ENCODE results near the gene SPRYD3. TPM values are rescaled to one million over a fixed set of nuclear protein-coding genes. Genes with fewer than 3 reads are reported as not detected.

The SPRYD3 gene
- total and polyA plus RNA-seq, 2 of the 4 experiments (the other 2 are of a cell fraction): 25.6 to 27.8 TPM

DNA sequence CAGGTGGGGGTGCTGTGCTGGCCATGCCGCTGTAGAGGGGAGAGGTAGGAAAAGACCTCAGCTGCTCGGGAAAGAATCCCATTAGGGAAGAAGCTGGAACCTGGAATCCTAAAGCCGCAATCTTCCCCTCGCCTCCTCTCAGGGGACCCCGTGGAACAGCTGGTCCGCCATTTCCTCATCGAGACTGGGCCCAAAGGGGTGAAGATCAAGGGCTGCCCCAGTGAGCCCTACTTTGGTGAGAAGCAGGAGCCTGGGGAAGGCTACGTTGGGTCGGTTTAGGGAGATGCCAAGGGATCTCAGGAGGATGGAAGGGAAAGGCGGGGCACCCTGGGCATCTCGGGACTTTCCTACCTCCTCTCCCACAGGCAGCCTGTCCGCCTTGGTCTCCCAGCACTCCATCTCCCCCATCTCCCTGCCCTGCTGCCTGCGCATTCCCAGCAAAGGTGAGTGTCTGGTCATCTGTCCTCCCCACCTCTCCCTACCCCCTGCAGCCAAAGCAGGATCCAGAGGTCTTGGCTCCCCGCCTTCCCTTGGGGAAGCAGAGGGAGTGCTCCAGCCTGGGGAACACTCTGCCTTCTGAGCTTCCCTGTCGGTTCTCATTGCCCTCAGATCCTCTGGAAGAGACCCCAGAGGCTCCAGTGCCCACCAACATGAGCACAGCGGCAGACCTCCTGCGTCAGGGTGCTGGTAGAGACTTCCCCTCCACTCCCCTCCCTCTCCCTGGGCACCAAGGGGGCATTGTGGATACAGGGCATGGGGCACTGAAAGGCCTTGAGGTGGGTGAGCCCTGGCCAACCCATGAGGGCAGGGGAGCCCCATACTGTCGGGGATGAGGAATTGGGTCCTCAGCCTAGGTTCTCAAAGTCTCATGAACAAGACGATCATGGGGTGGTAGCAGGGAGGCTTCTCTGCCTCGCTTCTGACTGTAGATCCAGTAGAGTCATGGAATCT is 16.9 kb downstream of the SPRYD3 start:
- dilution Hi-C loops (cut with HindIII; ENCODE audit: low sequenced_read_pairs, unreplicated experiment) (no loop called here), intact Hi-C loops (cut with micrococcal nuclease) (no loop called here), in situ Hi-C loops (cut with MboI; ENCODE audit: low sequenced_read_pairs) (no loop called here)
- Histone ChIP-seq H3K9me3 (ENCODE audit: control insufficient read depth, insufficient read depth, low read length) (no peaks in the 10 kb centered on the region), H3K4me3 (ENCODE audit: insufficient read depth, low read depth, low read length) (no peak overlapping the region), H2BK20ac (ENCODE audit: low read depth, low read length) (no peak overlapping the region), H3K4ac (ENCODE audit: low read depth, low read length) (no peak overlapping the region), H2BK15ac (ENCODE audit: low read depth, low read length) (no peak overlapping the region), H2AK9ac (replicated peaks; ENCODE audit: low read depth, low read length, poor library complexity) (no peak overlapping the region), H3K23ac (ENCODE audit: low read depth, low read length) (no peak overlapping the region), H4K5ac (ENCODE audit: low read depth, low read length) (no peak overlapping the region; the same call in 1 of the 2 replicates), H3K4me1 (ENCODE audit: control insufficient read depth, insufficient read depth, low read length) (peaks cover 24% of the 10 kb centered on the region), H2AFZ (replicated peaks; ENCODE audit: low read length, poor library complexity) (no peak overlapping the region), H3K79me1 (ENCODE audit: low read depth in 1 of 2, low read length in 2 of 2) (peaks cover 0 to 49% of the 10 kb centered on the region in 2 experiments; a peak in 2 of 4 replicates), H3K56ac (ENCODE audit: extremely low read depth, insufficient read depth, low read length) (no peak overlapping the region), H3K27me3 (ENCODE audit: control insufficient read depth, insufficient read depth, low read length) (no peaks in the 10 kb centered on the region), H3K9me1 (ENCODE audit: insufficient read depth, low read length) (peaks cover 5% of the 10 kb centered on the region; the same call in 1 of the 2 replicates), H3K14ac (replicated peaks; ENCODE audit: low read depth, low read length) (no peak overlapping the region), H3K36me3 (ENCODE audit: control insufficient read depth, insufficient read depth, low read length) (peaks cover 78% of the 10 kb centered on the region), H2AK5ac (ENCODE audit: low read depth, low read length) (no peak overlapping the region; the same call in 1 of the 2 replicates), H3K9ac (ENCODE audit: low read depth, low read length) (no peak overlapping the region), H3K18ac (ENCODE audit: low read depth, low read length) (no peak overlapping the region), H4K8ac (ENCODE audit: low read depth in 2 of 2, low read length in 2 of 2) (no peak overlapping the region), H2BK120ac (ENCODE audit: low read depth, low read length) (no peak overlapping the region), H2BK5ac (ENCODE audit: low read depth, low read length, poor library complexity, severe bottlenecking) (no peak overlapping the region), H3K27ac (ENCODE audit: insufficient read depth, low read length) (peak overlapping the region; percentile 4; the same call in 1 of the 2 replicates), H4K91ac (ENCODE audit: insufficient read depth, low read depth, low read length) (no peak overlapping the region), H3K4me2 (ENCODE audit: low read depth, low read length) (no peak overlapping the region), H4K20me1 (ENCODE audit: insufficient read depth, low read length) (peaks cover 9% of the 10 kb centered on the region)
- 100% methylated on average over 2 of the region's 20 CpGs; no CpG with 5 or more reads in 1 of the 2 experiments for WGBS, 2 experiments (ENCODE audit: extremely low coverage in 2 of 2, insufficient read length in 1 of 2)
- ATAC-seq (ENCODE audit: low read depth) (no peak), DNase-seq (no peak)
- CTCF ChIA-PET: interaction anchor here (1.3 to 1.4 kb wide), 2 partner anchors 15 to 39 kb away, joined by 3 read pairs; no protein-coding TSS in a partner anchor
- BruUV-seq (replicated peaks): no TSS peak
- POLR2A ChIA-PET (ENCODE audit: unreplicated experiment): interaction anchor here (1.1 to 1.4 kb wide), 2 partner anchors 9 to 11 kb away, joined by 3 read pairs; no protein-coding TSS in a partner anchor
- no peak for TF ChIP-seq NFE2L2 (IDR thresholded peaks at IDR 0.05; ENCODE audit: low read depth, low read length)
- no peak for TF ChIP-seq RFX5 (IDR thresholded peaks at IDR 0.05; ENCODE audit: low read depth, low read length)
- TF ChIP-seq, protein P1, sequence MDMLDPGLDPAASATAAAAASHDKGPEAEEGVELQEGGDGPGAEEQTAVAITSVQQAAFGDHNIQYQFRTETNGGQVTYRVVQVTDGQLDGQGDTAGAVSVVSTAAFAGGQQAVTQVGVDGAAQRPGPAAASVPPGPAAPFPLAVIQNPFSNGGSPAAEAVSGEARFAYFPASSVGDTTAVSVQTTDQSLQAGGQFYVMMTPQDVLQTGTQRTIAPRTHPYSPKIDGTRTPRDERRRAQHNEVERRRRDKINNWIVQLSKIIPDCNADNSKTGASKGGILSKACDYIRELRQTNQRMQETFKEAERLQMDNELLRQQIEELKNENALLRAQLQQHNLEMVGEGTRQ (IDR thresholded peaks at IDR 0.05; ENCODE audit: low read depth, low read length): no peak
- no peak for TF ChIP-seq FOS (IDR thresholded peaks at IDR 0.05; ENCODE audit: low read depth, low read length)
- TF ChIP-seq BHLHE40 (IDR thresholded peaks at IDR 0.05; ENCODE audit: low read depth, low read length): no peak
- no peak for TF ChIP-seq RCOR1 (IDR thresholded peaks at IDR 0.05; ENCODE audit: insufficient replicate concordance, low read length)
- TF ChIP-seq MAZ (IDR thresholded peaks at IDR 0.05; ENCODE audit: borderline replicate concordance, low read depth, low read length): no peak
- TF ChIP-seq, protein P2, sequence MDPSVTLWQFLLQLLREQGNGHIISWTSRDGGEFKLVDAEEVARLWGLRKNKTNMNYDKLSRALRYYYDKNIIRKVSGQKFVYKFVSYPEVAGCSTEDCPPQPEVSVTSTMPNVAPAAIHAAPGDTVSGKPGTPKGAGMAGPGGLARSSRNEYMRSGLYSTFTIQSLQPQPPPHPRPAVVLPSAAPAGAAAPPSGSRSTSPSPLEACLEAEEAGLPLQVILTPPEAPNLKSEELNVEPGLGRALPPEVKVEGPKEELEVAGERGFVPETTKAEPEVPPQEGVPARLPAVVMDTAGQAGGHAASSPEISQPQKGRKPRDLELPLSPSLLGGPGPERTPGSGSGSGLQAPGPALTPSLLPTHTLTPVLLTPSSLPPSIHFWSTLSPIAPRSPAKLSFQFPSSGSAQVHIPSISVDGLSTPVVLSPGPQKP (IDR thresholded peaks at IDR 0.05; ENCODE audit: borderline replicate concordance, low read depth, low read length): no peak
- no peak for TF ChIP-seq SMC3 (IDR thresholded peaks at IDR 0.05; ENCODE audit: low read depth, low read length)
- TF ChIP-seq CEBPB (IDR thresholded peaks at IDR 0.05; ENCODE audit: low read depth, low read length): no peak
- TF ChIP-seq CHD1 (IDR thresholded peaks at IDR 0.05; ENCODE audit: low read depth, low read length): no peak
- TF ChIP-seq MXI1 (IDR thresholded peaks at IDR 0.05; ENCODE audit: borderline replicate concordance, low read depth, low read length): no peak
- no peak; the same call in 1 of the 2 replicates for TF ChIP-seq POLR2A (IDR thresholded peaks at IDR 0.05; ENCODE audit: low read depth, low read length)

Measured in IMR-90 (cell line).